A549 (cell line): ENCODE data around the gene REN.

Source experiments
- CEBPB ChIP-seq, 2 experiments: fragments of >200 bp in 1 of 2; sonication (Bioruptor Twin) in 1 of 2; formaldehyde crosslinking in 1 of 2; IDR thresholded peaks; 2 replicates each; pipeline ENCODE4 v1.6.1; 2012 to 2016
- EP300 ChIP-seq, 2 experiments: fragments of >200 bp; sonication (Bioruptor Twin); formaldehyde crosslinking; IDR thresholded peaks; 2 replicates in 1 of 2; 3 replicates in 1 of 2; pipeline ENCODE4 v1.6.1; 2016 to 2017
- HDAC2 ChIP-seq: fragments of 200-600 bp; sonication (generic); IDR thresholded peaks from 2 replicates; pipeline ENCODE4 v1.6.1; 2016
- HOXA7 ChIP-seq: fragments of 250-450 bp; sonication (Bioruptor Pico); IDR thresholded peaks from 2 replicates; pipeline ENCODE4 v1.5.0; 2020; ENCODE audit warnings: mild to moderate bottlenecking, moderate library complexity
- KDM1A ChIP-seq: fragments of 200-600 bp; sonication (generic); IDR thresholded peaks from 2 replicates; pipeline ENCODE4 v1.6.1; 2016; ENCODE audit warnings: low read depth, mild to moderate bottlenecking
- MAZ ChIP-seq: fragments of 150-350 bp; IDR thresholded peaks from 2 replicates; pipeline ENCODE4 v1.6.1; 2014; ENCODE audit warnings: antibody characterized with exemption, low read depth, low read length, borderline replicate concordance
- MYC ChIP-seq: IDR thresholded peaks from 2 replicates; pipeline ENCODE4 v1.6.1; 2012; ENCODE audit warnings: mild to moderate bottlenecking, inconsistent platforms, low read length, improper control_type of control experiment, borderline replicate concordance
- POLR2A ChIP-seq: IDR thresholded peaks from 2 replicates; pipeline ENCODE4 v1.6.1; 2012; ENCODE audit warnings: mild to moderate bottlenecking, low read length
- TF ChIP-seq, protein P1 (sequence below): fragments of >200 bp; sonication (Bioruptor Twin); formaldehyde crosslinking; IDR thresholded peaks from 3 replicates; pipeline ENCODE4 v1.5.1; 2016

DNA sequence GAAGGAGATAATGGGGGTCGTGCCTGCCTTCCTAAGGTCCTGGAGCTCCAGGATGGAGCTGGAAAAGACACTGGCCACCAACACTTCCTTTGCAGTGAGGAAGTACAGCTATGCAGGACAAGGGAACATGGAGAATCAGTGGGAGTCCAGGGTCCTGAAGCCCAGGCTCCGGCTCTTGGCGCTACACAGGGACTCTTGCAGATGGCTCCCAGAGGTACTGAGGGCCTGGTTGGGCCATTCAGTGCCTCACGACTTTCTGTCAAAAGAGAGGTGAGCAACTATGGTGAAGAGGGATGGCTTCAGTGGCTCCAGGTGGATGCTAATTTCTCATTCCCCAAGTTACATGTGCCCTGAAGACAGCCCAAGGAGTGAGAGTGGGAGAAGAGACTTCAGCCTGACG is 12.5 kb downstream of the REN start:
- TF ChIP-seq, protein P1, sequence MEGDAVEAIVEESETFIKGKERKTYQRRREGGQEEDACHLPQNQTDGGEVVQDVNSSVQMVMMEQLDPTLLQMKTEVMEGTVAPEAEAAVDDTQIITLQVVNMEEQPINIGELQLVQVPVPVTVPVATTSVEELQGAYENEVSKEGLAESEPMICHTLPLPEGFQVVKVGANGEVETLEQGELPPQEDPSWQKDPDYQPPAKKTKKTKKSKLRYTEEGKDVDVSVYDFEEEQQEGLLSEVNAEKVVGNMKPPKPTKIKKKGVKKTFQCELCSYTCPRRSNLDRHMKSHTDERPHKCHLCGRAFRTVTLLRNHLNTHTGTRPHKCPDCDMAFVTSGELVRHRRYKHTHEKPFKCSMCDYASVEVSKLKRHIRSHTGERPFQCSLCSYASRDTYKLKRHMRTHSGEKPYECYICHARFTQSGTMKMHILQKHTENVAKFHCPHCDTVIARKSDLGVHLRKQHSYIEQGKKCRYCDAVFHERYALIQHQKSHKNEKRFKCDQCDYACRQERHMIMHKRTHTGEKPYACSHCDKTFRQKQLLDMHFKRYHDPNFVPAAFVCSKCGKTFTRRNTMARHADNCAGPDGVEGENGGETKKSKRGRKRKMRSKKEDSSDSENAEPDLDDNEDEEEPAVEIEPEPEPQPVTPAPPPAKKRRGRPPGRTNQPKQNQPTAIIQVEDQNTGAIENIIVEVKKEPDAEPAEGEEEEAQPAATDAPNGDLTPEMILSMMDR, result no peak
- TF ChIP-seq HOXA7 (CRISPR knock-in tag) (no peak), CEBPB (IDR thresholded peaks at IDR 0.05) (no peak), EP300 (IDR thresholded peaks at IDR 0.05) (no peak), MYC (no peak), KDM1A (no peak), HDAC2 (no peak), MAZ (no peak), POLR2A (no peak)
